OCI-LY1 (cell line): Measurements from ENCODE around the gene BGLAP.

Experiments
- H2AFZ ChIP-seq: fragments of 200-600 bp; sonication (generic), shearing (Covaris generic); 2 replicates; pipeline ENCODE4 v1.6.0; 2014; ENCODE audit warnings: antibody characterized with exemption, mild to moderate bottlenecking, low read length
- H3F3A ChIP-seq: fragments of 200-600 bp; sonication (generic), shearing (Covaris generic); 2 replicates; pipeline ENCODE4 v1.6.0; 2014; ENCODE audit warnings: mild to moderate bottlenecking, antibody characterized with exemption, low read length, moderate library complexity; ENCODE audit not compliant: insufficient read depth
- H3K27ac ChIP-seq: fragments of 200-600 bp; sonication (generic); 2 replicates; pipeline ENCODE4 v1.5.1; 2014; ENCODE audit warnings: low read length, mixed run types, mild to moderate bottlenecking, low read depth; ENCODE audit not compliant: poor library complexity, severe bottlenecking
- H3K27me3 ChIP-seq: fragments of 200-600 bp; sonication (generic); 2 replicates; pipeline ENCODE4 v1.6.0; 2014; ENCODE audit warnings: antibody characterized with exemption, mild to moderate bottlenecking, low read length, moderate library complexity; ENCODE audit not compliant: insufficient read depth
- H3K36me3 ChIP-seq: fragments of 200-600 bp; sonication (generic); 2 replicates; pipeline ENCODE4 v1.6.1; 2014; ENCODE audit warnings: mild to moderate bottlenecking, antibody characterized with exemption, low read length, moderate library complexity, mixed read lengths; ENCODE audit not compliant: insufficient read depth
- H3K4me1 ChIP-seq: fragments of 200-600 bp; sonication (generic); 2 replicates; pipeline ENCODE4 v1.5.1; 2014; ENCODE audit warnings: mild to moderate bottlenecking, low read length, moderate library complexity; ENCODE audit not compliant: insufficient read depth, severe bottlenecking
- H3K4me2 ChIP-seq: fragments of 200-600 bp; sonication (generic), shearing (Covaris generic); 2 replicates; pipeline ENCODE4 v1.6.1; 2014; ENCODE audit warnings: low read length
- H3K4me3 ChIP-seq: fragments of 200-600 bp; sonication (generic); 2 replicates; pipeline ENCODE4 v1.5.1; 2014; ENCODE audit warnings: low read length, low read depth, mild to moderate bottlenecking, mixed read lengths; ENCODE audit not compliant: poor library complexity, severe bottlenecking
- H3K79me2 ChIP-seq: fragments of 200-600 bp; shearing (Covaris generic); 2 replicates; pipeline ENCODE4 v1.6.1; 2016; ENCODE audit warnings: mixed run types, low read length, mixed read lengths; ENCODE audit not compliant: insufficient read depth
- H3K9ac ChIP-seq: fragments of 200-600 bp; sonication (generic), shearing (Covaris generic); 2 replicates; pipeline ENCODE4 v1.6.1; 2014; ENCODE audit warnings: mild to moderate bottlenecking, low read length, mixed read lengths
- H3K9me2 ChIP-seq: fragments of 200-600 bp; sonication (generic), shearing (Covaris generic); 2 replicates; pipeline ENCODE4 v1.6.1; 2014; ENCODE audit warnings: low read depth, mild to moderate bottlenecking, low read length, mixed read lengths
- H3K9me3 ChIP-seq: fragments of 200-600 bp; shearing (Covaris generic); 2 replicates; pipeline ENCODE4 v1.6.1; 2014; ENCODE audit warnings: low read length, mixed read lengths
- H4K20me1 ChIP-seq: fragments of 200-600 bp; sonication (generic), shearing (Covaris generic); 2 replicates; pipeline ENCODE4 v1.6.0; 2016; ENCODE audit warnings: mild to moderate bottlenecking, low read length; ENCODE audit not compliant: insufficient read depth
- CTCF ChIP-seq: fragments of 200-600 bp; sonication (generic), shearing (Covaris generic); IDR thresholded peaks from 2 replicates; pipeline ENCODE4 v1.5.1; 2017; ENCODE audit warnings: mild to moderate bottlenecking, antibody characterized with exemption, low read length, moderate library complexity, mixed read lengths
- EZH2 ChIP-seq: fragments of 200-600 bp; sonication (generic), shearing (Covaris generic); IDR thresholded peaks from 2 replicates; pipeline ENCODE4 v1.8.0; 2017; ENCODE audit warnings: borderline replicate concordance, mixed run types, mild to moderate bottlenecking, antibody characterized with exemption, low read length, moderate library complexity, mixed read lengths

Gene BGLAP

GRCh38 chr1:156241926-156242325, at the start of gene BGLAP:
Gene BGLAP, plus strand, starts transcription at chr1:156242184. Its CDS starts 48 bp downstream, at chr1:156242232.
- Histone ChIP-seq H3K27ac (no peak within 1 kb of the TSS), H3F3A (no peaks in the 10 kb centered on the region), H3K9me2 (no peaks in the 10 kb centered on the region), H3K4me2 (no peak within 1 kb of the TSS), H3K79me2 (no peaks in the 10 kb centered on the region), H3K4me3 (no peak within 1 kb of the TSS), H3K27me3 (0 out of 2 replicates have a peak, but pooled peaks cover 5% of the 10 kb centered on the region), H3K9me3 (no peaks in the 10 kb centered on the region), H2AFZ (no peak within 1 kb of the TSS), H3K4me1 (peaks cover 10% of the 10 kb centered on the region), H3K36me3 (peaks cover 29% of the 10 kb centered on the region), H3K9ac (no peak within 1 kb of the TSS), H4K20me1 (no peaks in the 10 kb centered on the region)
- TF ChIP-seq CTCF (no peak), EZH2 (no peak)

GRCh38 chr1:156193208-156193487, 48.8 kb upstream of the BGLAP start:
- Histone ChIP-seq H3K4me1 (peaks cover 36% of the 10 kb centered on the region), H3K9me2 (no peaks in the 10 kb centered on the region), H3K79me2 (peaks cover 30% of the 10 kb centered on the region), H3K36me3 (peaks cover 23% of the 10 kb centered on the region; the same call in 1 of the 2 replicates), H3K27me3 (no peaks in the 10 kb centered on the region), H2AFZ (no peak overlapping the region), H3K9me3 (peaks cover 4% of the 10 kb centered on the region; the same call in 1 of the 2 replicates), H3K4me3 (peak overlapping the region; percentile 92), H3K27ac (peak overlapping the region; percentile 53), H3F3A (no peaks in the 10 kb centered on the region), H4K20me1 (no peaks in the 10 kb centered on the region), H3K4me2 (peak overlapping the region; percentile 68), H3K9ac (peak overlapping the region; percentile 72)
- TF ChIP-seq EZH2: no peak
- TF ChIP-seq CTCF: no peak

- no peak for TF ChIP-seq EZH2
- TF ChIP-seq CTCF: peak; percentile 16; the same call in 1 of the 2 replicates
- Histone ChIP-seq H3K9ac (peak within 1 kb of the TSS; percentile 87), H3K4me2 (peak within 1 kb of the TSS; percentile 93), H3K9me3 (peaks cover 4% of the 10 kb centered on the region; the same call in 1 of the 2 replicates), H3K9me2 (no peaks in the 10 kb centered on the region), H3K27me3 (no peaks in the 10 kb centered on the region), H3F3A (no peaks in the 10 kb centered on the region), H3K27ac (peak within 1 kb of the TSS; percentile 53), H3K36me3 (peaks cover 23% of the 10 kb centered on the region; the same call in 1 of the 2 replicates), H3K4me3 (peak within 1 kb of the TSS; percentile 92), H3K79me2 (peaks cover 30% of the 10 kb centered on the region), H2AFZ (no peak within 1 kb of the TSS), H3K4me1 (peaks cover 36% of the 10 kb centered on the region), H4K20me1 (no peaks in the 10 kb centered on the region)
Observed at GRCh38 chr1:156193488-156194299, 48.3 kb upstream of the BGLAP start, which contains the start of gene SLC25A44. Gene SLC25A44, plus strand, starts transcription at chr1:156194104. Its CDS starts 5,744 bp downstream, at chr1:156199848.
